HepG2 (cell line): ENCODE data around the gene NCOA7. TPM values are rescaled to one million over a fixed set of nuclear protein-coding genes. Genes with fewer than 3 reads are reported as not detected.

Source experiments
- ATAC-seq: fragments of 200-7000 bp; cut with Tn5 transposase; 3 replicates; pipeline ENCODE4 v1.9.1; 2020; ENCODE audit warnings: mild to moderate bottlenecking, moderate library complexity
- BruUV-seq: library from RNA; stranded (reverse); fragments of 400-500 nt; replicated peaks from 2 replicates; lab custom pipeline; 2021; lab: Mats Ljungman, UMichigan
- CTCF ChIA-PET: fragments of 300-600 bp; formaldehyde crosslinking; extraction: SDS; loops from one replicate; lab custom pipeline; 2021; ENCODE audit warnings: low total read pairs, inconsistent platforms, low intra/inter-chr PET ratio; lab: Yijun Ruan, JAX
- POLR2A ChIA-PET: fragments of 350-600 bp; sonication (Branson Sonifier 250); formaldehyde crosslinking; loops from one replicate; lab custom pipeline; 2020; ENCODE audit warnings: antibody characterized with exemption, inconsistent platforms; lab: Yijun Ruan, JAX
- DNase-seq: peaks from one replicate; pipeline ENCODE4 v3.0.0-alpha.2; 2015; ENCODE audit warnings: low spot score
- FAIRE-seq: peaks from 3 replicates; lab custom pipeline; 2011; peaks lifted over from hg19 to GRCh38; lab: Jason Lieb, UNC
- H2AFZ ChIP-seq: one replicate; pipeline ENCODE4 v1.6.1; 2011; ENCODE audit warnings: low read length, inconsistent platforms
- H3K27ac ChIP-seq: fragments of 300-600 bp; 3 replicates; pipeline ENCODE4 v1.8.0; 2011; ENCODE audit warnings: mixed run types, mild to moderate bottlenecking, mixed read lengths, low read length, inconsistent platforms; ENCODE audit not compliant: insufficient read depth; ENCODE audit errors: extremely low read length
- H3K27me3 ChIP-seq, 2 experiments: fragments of 200-600 bp in 1 of 2; 2 replicates in 1 of 2; 3 replicates in 1 of 2; pipeline versions ENCODE4 v1.6.0 to v1.8.0; 2011; ENCODE audit warnings: low read length in 2 of 2, mild to moderate bottlenecking in 2 of 2, moderate library complexity in 2 of 2, inconsistent platforms in 1 of 2; ENCODE audit not compliant: insufficient read depth in 2 of 2, control insufficient read depth in 1 of 2
- H3K36me3 ChIP-seq, 2 experiments: fragments of 200-600 bp in 1 of 2; replicated peaks in 1 of 2; 2 replicates in 1 of 2; 3 replicates in 1 of 2; pipeline versions ENCODE4 v1.5.1 to v1.8.0; 2011; ENCODE audit warnings: low read length in 2 of 2, inconsistent platforms in 1 of 2; ENCODE audit not compliant: insufficient read depth in 2 of 2, control insufficient read depth in 1 of 2
- H3K4me1 ChIP-seq: 2 replicates; pipeline ENCODE4 v1.5.1; 2012; ENCODE audit warnings: low read length, inconsistent platforms; ENCODE audit not compliant: insufficient read depth
- H3K4me2 ChIP-seq: 2 replicates; pipeline ENCODE4 v1.6.0; 2011; ENCODE audit warnings: low read depth, low read length, inconsistent platforms
- H3K4me3 ChIP-seq, 3 experiments: fragments of 200-600 bp in 1 of 3; sonication (generic), shearing (Covaris generic) in 1 of 3; replicated peaks in 1 of 3; 2 replicates each; pipeline ENCODE4 v1.5.1; 2011 to 2016; ENCODE audit warnings: low read length in 3 of 3, inconsistent platforms in 2 of 3, low read depth in 2 of 3, mild to moderate bottlenecking in 2 of 3, control low read depth in 1 of 3, mixed read lengths in 1 of 3; ENCODE audit not compliant: insufficient read depth in 1 of 3
- H3K79me2 ChIP-seq: one replicate; pipeline ENCODE4 v1.6.1; 2011; ENCODE audit warnings: low read length, inconsistent platforms; ENCODE audit not compliant: insufficient read depth
- H3K9ac ChIP-seq: 2 replicates; pipeline ENCODE4 v1.6.0; 2011; ENCODE audit warnings: mild to moderate bottlenecking, low read depth, low read length, inconsistent platforms; ENCODE audit not compliant: insufficient read depth
- H3K9me3 ChIP-seq: 2 replicates; pipeline ENCODE4 v1.5.1; 2012; ENCODE audit warnings: mild to moderate bottlenecking, low read length
- H4K20me1 ChIP-seq: 2 replicates; pipeline ENCODE4 v1.6.0; 2011; ENCODE audit warnings: inconsistent platforms, mild to moderate bottlenecking, low read length, moderate library complexity; ENCODE audit not compliant: insufficient read depth
- ELF3 ChIP-seq: IDR thresholded peaks from 2 replicates; pipeline ENCODE4 v1.6.1; 2016; ENCODE audit warnings: missing genetic modification reagents, missing compliant biosample characterization
- KLF6 ChIP-seq: IDR thresholded peaks from 2 replicates; pipeline ENCODE4 v1.8.0; 2016; ENCODE audit warnings: missing biosample characterization, missing genetic modification reagents
- MXD4 ChIP-seq: IDR thresholded peaks from 2 replicates; pipeline ENCODE4 v1.6.1; 2016; ENCODE audit warnings: mild to moderate bottlenecking, missing biosample characterization, missing genetic modification reagents
- PREB ChIP-seq: sonication (generic); formaldehyde crosslinking; IDR thresholded peaks from 2 replicates; pipeline ENCODE4 v1.4.0; 2020; ENCODE audit warnings: missing genetic modification reagents
- PTBP1 ChIP-seq: fragments of 200-400 bp; formaldehyde crosslinking; IDR thresholded peaks from 2 replicates; pipeline ENCODE4 v1.6.1; 2018; ENCODE audit warnings: low read length, low read depth; ENCODE audit not compliant: poor library complexity, severe bottlenecking
- REPIN1 ChIP-seq: sonication (generic); formaldehyde crosslinking; IDR thresholded peaks from 2 replicates; pipeline ENCODE4 v1.8.0; 2022; ENCODE audit warnings: missing genetic modification reagents, low read depth, mild to moderate bottlenecking, borderline replicate concordance
- REXO4 ChIP-seq: sonication (generic); formaldehyde crosslinking; IDR thresholded peaks from 2 replicates; pipeline ENCODE4 v1.8.0; 2022; ENCODE audit warnings: missing genetic modification reagents, mild to moderate bottlenecking, borderline replicate concordance
- ZNF143 ChIP-seq: sonication (generic); formaldehyde crosslinking; IDR thresholded peaks from 2 replicates; pipeline ENCODE4 v1.4.0; 2020; ENCODE audit warnings: missing genetic modification reagents
- WGBS: methylation state at CpG from one replicate; pipeline ENCODE4 v1.1.6; 2017; ENCODE audit warnings: low lambda C conversion rate; 5-methylcytosine and 5-hydroxymethylcytosine counted together
- in situ Hi-C: cut with HindIII; loops from 2 replicates; pipeline ENCODE4 v1.10.0; 2017; ENCODE audit warnings: low pct_unique_long_range_greater_than_20kb; ENCODE audit not compliant: extremely low pct_ligation_motif_present
- intact Hi-C: fragments of 100-400 bp; cut with micrococcal nuclease; formaldehyde crosslinking; loops from one replicate; pipeline ENCODE4 v1.10.0; 2022; ENCODE audit not compliant: unreplicated experiment
- polyA plus RNA-seq, 8 experiments: library from polyadenylated mRNA; depleted of rRNA in 3 of 8; stranded (reverse) in 7 of 8; unstranded in 1 of 8; fragments of >200 nt; fragmentation: Illumina TruSeq in 4 of 8; extraction: Trizol in 4 of 8; gene quantifications; 2 replicates each; pipeline versions ENCODE4 v1.2.1 to v1.2.3, GENCODE V29; 2011 to 2016; ENCODE audit warnings: low read depth in 4 of 8, missing spikeins in 1 of 8, mixed read lengths in 1 of 8; ENCODE audit not compliant: insufficient read depth in 1 of 8
- total RNA-seq, 5 experiments: library from RNA; depleted of rRNA; stranded (reverse); fragments of >200 nt; fragmentation: Illumina TruSeq; extraction: Trizol; gene quantifications; 2 replicates each; pipeline ENCODE4 v1.2.3, GENCODE V29; 2016; ENCODE audit warnings: low read depth in 1 of 5
- TF ChIP-seq, protein P1 (sequence below): IDR thresholded peaks from 2 replicates; pipeline ENCODE4 v1.6.1; 2016

The NCOA7 gene
- total and polyA plus RNA-seq, 2 of the 13 experiments (the other 11 are each of a cell fraction or from before 2014, with no cell fraction given), result 13.6 to 20.8 TPM

DNA sequence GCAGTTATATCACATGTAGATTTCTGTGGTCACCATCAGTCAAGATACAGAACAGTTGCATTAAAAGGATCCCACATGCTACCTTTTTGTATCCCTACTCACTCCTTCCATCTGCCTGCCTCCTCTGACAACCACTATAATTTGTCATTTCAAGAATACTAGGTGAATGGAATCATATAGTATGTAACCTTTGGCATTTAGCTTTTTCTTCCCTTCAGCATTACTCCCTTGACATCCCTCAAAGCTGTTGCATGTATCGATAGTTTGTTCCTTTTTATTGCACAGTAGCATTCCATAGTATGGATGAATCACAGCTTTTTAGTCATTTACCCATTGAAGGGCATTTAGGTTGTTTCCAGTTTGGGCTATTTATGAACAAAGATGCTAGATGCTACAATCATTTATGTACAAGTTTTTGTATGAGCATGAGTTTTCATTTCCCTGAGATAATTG, 26.1 kb downstream of the NCOA7 start:
- Histone ChIP-seq H3K9me3 (no peaks in the 10 kb centered on the region), H3K4me2 (no peak overlapping the region), H3K27ac (no peak overlapping the region), H3K9ac (no peak overlapping the region), H3K4me1 (peaks cover 60% of the 10 kb centered on the region), H3K27me3 (no peaks in the 10 kb centered on the region), H3K79me2 (no peaks in the 10 kb centered on the region), H4K20me1 (no peaks in the 10 kb centered on the region)
- POLR2A ChIA-PET, result no interaction called here
- intact Hi-C loops, result no loop called here
- in situ Hi-C loops, result no loop called here
- no TSS peak for BruUV-seq
- FAIRE-seq (no peak), ATAC-seq (no peak)
- TF ChIP-seq ZNF143 (no peak), ELF3 (no peak), REXO4 (CRISPR knock-in tag) (no peak), PTBP1 (no peak), REPIN1 (CRISPR knock-in tag) (no peak), MXD4 (CRISPR knock-in tag) (no peak), KLF6 (CRISPR knock-in tag) (no peak), PREB (CRISPR knock-in tag) (no peak)
- TF ChIP-seq, protein P1, sequence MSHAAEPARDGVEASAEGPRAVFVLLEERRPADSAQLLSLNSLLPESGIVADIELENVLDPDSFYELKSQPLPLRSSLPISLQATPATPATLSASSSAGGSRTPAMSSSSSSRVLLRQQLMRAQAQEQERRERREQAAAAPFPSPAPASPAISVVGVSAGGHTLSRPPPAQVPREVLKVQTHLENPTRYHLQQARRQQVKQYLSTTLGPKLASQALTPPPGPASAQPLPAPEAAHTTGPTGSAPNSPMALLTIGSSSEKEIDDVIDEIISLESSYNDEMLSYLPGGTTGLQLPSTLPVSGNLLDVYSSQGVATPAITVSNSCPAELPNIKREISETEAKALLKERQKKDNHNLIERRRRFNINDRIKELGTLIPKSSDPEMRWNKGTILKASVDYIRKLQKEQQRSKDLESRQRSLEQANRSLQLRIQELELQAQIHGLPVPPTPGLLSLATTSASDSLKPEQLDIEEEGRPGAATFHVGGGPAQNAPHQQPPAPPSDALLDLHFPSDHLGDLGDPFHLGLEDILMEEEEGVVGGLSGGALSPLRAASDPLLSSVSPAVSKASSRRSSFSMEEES, result no peak
- TF ChIP-seq, all 625 proteins: peak for 0
- CTCF ChIA-PET, result no interaction called here
- no peak overlapping the region for H2AFZ ChIP-seq
- no peak for DNase-seq
- no peak overlapping the region for H3K4me3 ChIP-seq
- H3K36me3 ChIP-seq, result no peaks in the 10 kb centered on the region; a peak in 1 of 5 replicates
- 98% methylated on average over 1 of the region's 1 CpG for WGBS
